Spleen (tissue), 11 donors: Measurements from ENCODE around the gene PHKB. TPM values are rescaled to one million over a fixed set of nuclear protein-coding genes. Genes with fewer than 3 reads are reported as not detected.

Source experiments
- DNase-seq: peaks from one replicate; pipeline ENCODE4 v3.0.0-alpha.2; 2020
- H3K27ac ChIP-seq, 8 donors: fragments of 200-600 bp; sonication (generic) in 7 of 8; 1 replicate in 4 of 8; 2 replicates in 4 of 8; pipeline versions ENCODE4 v1.5.0 to v1.8.0; 2016 to 2021; ENCODE audit warnings: inconsistent platforms in 4 of 8, mild to moderate bottlenecking in 4 of 8, moderate library complexity in 1 of 8
- H3K27me3 ChIP-seq, 7 donors: fragments of 200-600 bp; sonication (generic) in 6 of 7; replicated peaks in 1 of 7; 1 replicate in 4 of 7; 2 replicates in 3 of 7; pipeline versions ENCODE4 v1.5.0 to v1.8.0; 2016 to 2021; ENCODE audit warnings: inconsistent platforms in 3 of 7, mild to moderate bottlenecking in 1 of 7
- H3K36me3 ChIP-seq, 6 donors: fragments of 200-600 bp; sonication (generic) in 5 of 6; 1 replicate in 4 of 6; 2 replicates in 2 of 6; pipeline versions ENCODE4 v1.5.0 to v1.8.0; 2016 to 2021; ENCODE audit warnings: inconsistent platforms in 2 of 6
- H3K4me1 ChIP-seq, 6 donors: fragments of 200-600 bp; sonication (generic) in 5 of 6; 1 replicate in 3 of 6; 2 replicates in 3 of 6; pipeline versions ENCODE4 v1.5.0 to v1.8.0; 2016 to 2021; ENCODE audit warnings: inconsistent platforms in 3 of 6
- H3K4me3 ChIP-seq, 8 donors: fragments of 200-600 bp; sonication (generic) in 7 of 8; 1 replicate in 4 of 8; 2 replicates in 4 of 8; pipeline versions ENCODE4 v1.5.0 to v1.8.0; 2016 to 2021; ENCODE audit warnings: inconsistent platforms in 4 of 8, mild to moderate bottlenecking in 4 of 8, moderate library complexity in 2 of 8
- H3K9me3 ChIP-seq, 8 donors: fragments of 200-600 bp; sonication (generic) in 7 of 8; 1 replicate in 4 of 8; 2 replicates in 4 of 8; pipeline versions ENCODE4 v1.5.0 to v1.8.0; 2016 to 2021; ENCODE audit warnings: inconsistent platforms in 4 of 8
- CTCF ChIP-seq, 11 experiments: fragments of 200-600 bp in 7 of 11; fragments of 450-650 bp in 4 of 11; sonication (generic) in 4 of 11; IDR thresholded peaks in 8 of 11; conservative IDR thresholded peaks in 3 of 11; 1 replicate in 7 of 11; 2 replicates in 4 of 11; pipeline versions ENCODE4 v1.4.0 to v1.8.0; 2016 to 2021; ENCODE audit warnings: antibody characterized with exemption in 11 of 11, inconsistent platforms in 4 of 11, mild to moderate bottlenecking in 1 of 11
- POLR2A ChIP-seq, 3 donors: fragments of 450-650 bp; IDR thresholded peaks; one replicate each; pipeline ENCODE4 v1.5.1; 2017; ENCODE audit warnings: antibody characterized with exemption in 3 of 3, mild to moderate bottlenecking in 1 of 3
- POLR2AphosphoS5 ChIP-seq, 3 donors: sonication (generic); formaldehyde crosslinking; IDR thresholded peaks; one replicate each; pipeline ENCODE4 v1.5.1; 2017; ENCODE audit warnings: antibody characterized with exemption in 3 of 3
- WGBS, 5 donors: extraction: QIAGEN DNeasy Blood & Tissue Kit in 3 of 5; methylation state at CpG; one replicate each; pipeline versions ENCODE4 v1.1.5 to v1.1.7; 2013 to 2018; 5-methylcytosine and 5-hydroxymethylcytosine counted together
- intact Hi-C: fragments of 100-400 bp; cut with DNase I; formaldehyde crosslinking; loops from one replicate; pipeline ENCODE4 v1.15.0; 2023; ENCODE audit warnings: low total_unique reads
- polyA plus RNA-seq, 3 donors: library from polyadenylated mRNA; stranded (reverse); fragments of 200-250 nt; gene quantifications; one replicate each; pipeline ENCODE4 v1.2.1, GENCODE V29; 2013
- small RNA-seq, 4 donors: library from RNA; depleted of rRNA; stranded (forward); fragments of <200 nt; gene quantifications; one replicate each; pipeline ENCODE3, GENCODE V24; 2016
- total RNA-seq, 7 donors: library from RNA; depleted of rRNA in 3 of 7; stranded (reverse); fragments of >200 nt in 3 of 7; fragmentation: NEBNext Ultra II Directional in 4 of 7; extraction: Animal tissue kit (Norgen Biotek cat#: 25700) in 4 of 7; gene quantifications; one replicate each; pipeline versions ENCODE4 v1.1.0 to v1.2.1, GENCODE V29; 2016 to 2021
- donor health status: healthy with polysubstance abuse.
- donor health status: DM: no; HTN: no; CAD: no; lungs with moderate emphysema.
- donor health status: DM: no; HTN: no; CAD: no.
- donor health status: Bipolar disorder and iron deficiency.
- donor health status: healthy.
- donor health status: DM: no; HTN: no; CAD: no.
- donor health status: DM: yes; HTN: yes; CAD: no.

The PHKB gene
- total and polyA plus RNA-seq, 10 donors: 19.7 to 168 (median 99.1) TPM

GRCh38 chr16:47734081-47734857 is 273.1 kb downstream of the PHKB start:
- intact Hi-C loops: no loop called here
- Histone ChIP-seq H3K27ac (no peak overlapping the region), H3K4me1 (no peaks in the 10 kb centered on the region), H3K27me3 (no peaks in the 10 kb centered on the region), H3K4me3 (no peak overlapping the region), H3K9me3 (peaks cover 0 to 11% (median 7%) of the 10 kb centered on the region in 8 donors), H3K36me3 (no peaks in the 10 kb centered on the region)
- DNase-seq: no peak
- TF ChIP-seq POLR2AphosphoS5 (IDR thresholded peaks at IDR 0.05) (no peak), CTCF (IDR thresholded peaks at IDR 0.05 in 8 of 11, conservative IDR thresholded peaks at IDR 0.05 in 3 of 11) (no peak), POLR2A (IDR thresholded peaks at IDR 0.05) (no peak)
- WGBS, 5 donors: 79 to 86% (median 83%) methylated on average over 6 of the region's 6 CpGs

GRCh38 chr16:47734987-47735594 is 274.0 kb downstream of the PHKB start:
- no peaks in the 10 kb centered on the region for H3K27me3 ChIP-seq

GRCh38 chr16:47750371-47750770 is 289.2 kb downstream of the PHKB start:
- no peak for TF ChIP-seq POLR2A (IDR thresholded peaks at IDR 0.05)
- TF ChIP-seq POLR2AphosphoS5 (IDR thresholded peaks at IDR 0.05): no peak
- no peak for TF ChIP-seq CTCF (IDR thresholded peaks at IDR 0.05 in 8 of 11, conservative IDR thresholded peaks at IDR 0.05 in 3 of 11)
- no peaks in the 10 kb centered on the region for H3K36me3 ChIP-seq
- intact Hi-C loops: no loop called here
- no peaks in the 10 kb centered on the region for H3K27me3 ChIP-seq
- DNase-seq: no peak
- H3K9me3 ChIP-seq: no peaks in the 10 kb centered on the region
- no peak overlapping the region for H3K27ac ChIP-seq
- 77 to 90% (median 82%) methylated on average over 3 of the region's 3 CpGs for WGBS, 5 donors
- H3K4me1 ChIP-seq: no peaks in the 10 kb centered on the region
- no peak overlapping the region for H3K4me3 ChIP-seq

More at GRCh38 chr16:47734987-47735594, 274.0 kb downstream of the PHKB start:
- DNase-seq: no peak
- no peak overlapping the region for H3K27ac ChIP-seq
- 68 to 78% (median 71%) methylated on average over 4 of the region's 4 CpGs for whole genome bisulfite sequencing, 5 donors
- TF ChIP-seq POLR2AphosphoS5 (IDR thresholded peaks at IDR 0.05) (no peak), CTCF (IDR thresholded peaks at IDR 0.05 in 8 of 11, conservative IDR thresholded peaks at IDR 0.05 in 3 of 11) (no peak), POLR2A (IDR thresholded peaks at IDR 0.05) (no peak)
- no peaks in the 10 kb centered on the region for H3K36me3 ChIP-seq
- no peak overlapping the region for H3K4me3 ChIP-seq
- peaks cover 0 to 19% (median 11%) of the 10 kb centered on the region in 8 donors for H3K9me3 ChIP-seq
- H3K4me1 ChIP-seq: no peaks in the 10 kb centered on the region
- intact Hi-C loops: no loop called here

Small RNA genes within 50 kb of the gene (small RNA-seq; reads per million reads assigned to genes)
- 0 to 0.14 (median 0) reads per million in 4 donors for gene RNA5SP425

Other genes starting within 250 kb of the PHKB start
- 10 to 100 TPM; 33.0 to 62.3 (median 56.3) TPM for gene ITFG1, start 268 bp upstream of the PHKB start, total RNA-seq
- gene ITFG1, start 268 bp upstream of the PHKB start, polyA plus RNA-seq: 10 to 100 TPM in 2 of 3 donors, 1 to 10 TPM in 1; 9.0 to 12.4 (median 11.0) TPM